NCI-H2107 treated with DMSO at 0.1 percent for 48 hours (cell line): Measurements from ENCODE around the gene CEP126.
A peak's percentile ranks its signal among the peaks of the same experiment; 100 is the strongest.
"Not testable (repeated sequence)": the region's sequence is repeated elsewhere in the genome, so short reads cannot be mapped to it uniquely, and the experiment has no call there.

Source experiments
- DNase-seq: peaks from one replicate; lab custom pipeline; 2025; ENCODE audit not compliant: unreplicated experiment; lab: John Stamatoyannopoulos, UW

The CEP126 gene

GRCh38 chr11:101923554-101923953, 8.7 kb downstream of the CEP126 start:
- no peak for DNase-seq

- no peak for DNase-seq
These were observed 14.6 kb downstream of the CEP126 start for GRCh38 chr11:101929294-101929915.

GRCh38 chr11:101931692-101932091, 16.9 kb downstream of the CEP126 start:
- DNase-seq, result peak; percentile 10

DNA sequence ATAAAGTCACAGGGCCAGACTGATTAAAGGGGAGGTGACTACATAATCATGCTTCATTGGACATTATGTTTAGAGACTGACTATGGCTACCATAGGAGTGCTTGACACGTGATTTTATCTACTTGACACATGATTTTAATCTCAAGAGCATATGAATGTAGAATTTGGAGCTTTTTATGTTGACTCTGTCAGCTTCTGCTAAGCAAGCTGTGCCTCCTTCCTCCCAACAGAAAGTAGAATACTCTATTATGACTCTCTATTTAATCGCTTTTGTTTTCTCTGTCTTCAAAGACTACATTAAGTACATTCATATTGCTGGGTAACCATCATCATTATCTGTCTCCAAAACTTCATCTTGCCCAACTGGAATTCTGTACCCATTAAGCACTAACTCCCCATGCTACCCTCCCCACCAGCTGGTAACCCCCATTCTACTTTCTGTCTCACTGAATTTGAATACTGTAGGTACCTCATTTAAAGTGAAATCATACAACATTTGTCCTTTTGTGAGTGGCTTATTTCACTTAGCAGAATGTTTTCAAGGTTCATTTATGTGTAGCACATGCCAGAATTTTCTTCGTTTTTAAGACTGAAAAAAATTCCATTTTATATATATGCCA, 26.2 kb downstream of the CEP126 start:
- DNase-seq, result no peak

GRCh38 chr11:101944923-101945322, 30.1 kb downstream of the CEP126 start:
- no peak for DNase-seq

GRCh38 chr11:101945448-101945847, 30.6 kb downstream of the CEP126 start:
- no peak for DNase-seq

DNA sequence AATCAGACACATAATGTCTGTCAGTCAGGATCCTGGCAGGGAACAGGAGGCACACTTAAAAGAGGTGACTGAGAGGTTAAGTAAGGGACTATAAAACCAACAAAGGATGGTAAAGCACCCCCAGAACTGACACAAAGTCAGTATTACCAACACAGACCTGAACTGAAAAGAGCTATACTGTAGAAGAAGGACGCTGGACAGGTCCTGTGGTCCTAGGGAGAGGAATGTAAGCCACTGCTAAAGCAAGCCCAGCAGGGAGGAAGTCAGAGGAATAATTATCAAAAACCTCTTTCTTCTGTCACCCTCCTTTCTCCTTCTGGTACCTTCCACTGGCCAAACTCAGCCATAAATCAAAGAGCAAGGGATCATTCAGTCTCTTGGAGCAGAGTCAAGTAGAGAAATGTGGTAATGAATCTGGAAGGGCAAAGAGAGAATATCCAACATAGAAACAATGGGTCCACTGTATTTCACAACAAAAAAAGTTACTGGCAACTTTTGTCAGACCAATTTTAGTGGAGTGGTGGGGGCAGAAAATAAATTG, 34.9 kb downstream of the CEP126 start:
- no peak for DNase-seq

DNA sequence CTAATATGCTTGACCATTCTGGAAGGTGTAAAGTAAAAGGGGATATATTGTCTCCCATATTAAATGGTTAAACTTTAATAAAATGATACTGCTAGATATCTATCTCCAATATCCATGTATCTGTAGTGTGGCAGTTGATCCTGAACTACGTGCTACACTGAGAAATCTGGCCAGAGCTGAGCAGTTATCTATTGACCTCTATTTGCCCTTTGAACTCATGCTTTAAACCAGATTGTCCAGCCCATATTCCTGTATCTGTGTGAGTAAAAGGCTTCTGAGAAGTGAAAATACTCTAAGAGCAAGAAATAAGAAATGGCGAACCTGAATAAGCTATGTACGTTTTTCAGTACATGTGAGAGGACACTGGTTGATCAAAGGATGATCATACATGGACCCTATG, 40.5 kb downstream of the CEP126 start:
- no peak for DNase-seq

- no peak for DNase-seq
These were observed 40.9 kb downstream of the CEP126 start for GRCh38 chr11:101955701-101956100.

DNA sequence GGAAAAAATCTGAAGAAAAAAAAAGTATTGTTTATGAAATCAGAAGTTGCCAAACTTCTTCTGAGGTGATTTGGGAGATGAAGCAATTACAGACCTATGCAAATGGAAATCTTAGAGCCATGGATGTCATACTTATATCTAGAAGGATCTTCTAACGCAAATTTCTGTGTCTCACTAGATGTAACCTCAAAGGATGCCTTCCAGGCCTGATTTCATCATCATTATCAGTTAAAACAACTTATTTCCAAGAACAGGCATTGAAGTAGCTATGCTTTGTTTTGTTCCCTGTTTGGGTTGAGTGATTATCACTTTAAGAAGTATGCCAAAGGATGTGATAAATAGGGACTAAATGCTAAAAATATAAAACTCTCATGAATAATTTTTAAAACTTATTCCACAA, 45.4 kb downstream of the CEP126 start:
- DNase-seq, result no peak

- DNase-seq, result not testable (repeated sequence)
These were observed 49.4 kb downstream of the CEP126 start for GRCh38 chr11:101964200-101964599.

- no peak for DNase-seq
These were observed 59.4 kb downstream of the CEP126 start for GRCh38 chr11:101974255-101974654.

- DNase-seq, result no peak
These were observed 60.0 kb downstream of the CEP126 start for GRCh38 chr11:101974771-101975170.

- no peak for DNase-seq
These were observed 60.9 kb downstream of the CEP126 start for GRCh38 chr11:101975734-101976133.

DNA sequence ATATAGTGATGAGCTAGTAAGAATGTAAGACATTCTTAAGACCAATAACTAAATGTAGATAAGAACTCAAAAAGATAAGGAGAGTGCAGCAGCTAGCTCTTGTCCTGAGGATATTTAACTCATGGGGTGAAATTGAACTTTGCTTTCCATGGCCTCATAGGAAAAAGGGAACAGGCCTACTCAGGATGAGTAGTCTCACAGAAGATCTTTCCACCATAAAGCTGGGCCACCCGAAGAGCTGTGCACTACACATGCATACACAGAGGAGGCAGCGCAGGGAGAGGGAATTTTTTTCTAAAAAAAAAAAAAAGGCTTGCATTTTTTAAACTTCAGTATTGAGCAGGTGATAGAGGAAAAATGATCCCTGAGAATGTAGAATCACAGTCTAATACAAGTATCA, 72.6 kb downstream of the CEP126 start:
- DNase-seq, result no peak

GRCh38 chr11:101993172-101993571, 78.4 kb downstream of the CEP126 start:
- no peak for DNase-seq

- DNase-seq, result not testable (repeated sequence)
These were observed 79.3 kb downstream of the CEP126 start for GRCh38 chr11:101994052-101994469.

- no peak for DNase-seq
These were observed 81.3 kb downstream of the CEP126 start for GRCh38 chr11:101996111-101996510.

GRCh38 chr11:102001657-102002338, 87.0 kb downstream of the CEP126 start:
- no peak for DNase-seq

DNA sequence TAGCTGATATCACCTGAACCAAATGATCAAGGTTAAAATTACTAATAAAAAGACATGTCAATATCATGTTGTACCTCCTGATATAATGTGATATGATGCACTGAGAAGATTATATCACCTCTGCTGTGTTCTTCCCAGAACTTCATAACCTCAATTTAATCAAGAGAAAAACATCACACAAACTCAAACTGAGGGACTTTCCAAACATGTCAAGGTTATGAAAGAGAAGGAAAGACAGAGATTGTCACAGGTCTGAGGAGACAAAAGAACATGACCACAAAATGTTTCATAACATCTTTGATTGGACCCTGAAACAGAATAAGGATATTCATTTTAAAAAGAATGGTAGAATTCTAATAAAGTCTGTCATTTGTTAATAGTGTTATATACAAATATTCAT, 89.4 kb downstream of the CEP126 start:
- no peak for DNase-seq

GRCh38 chr11:102005306-102005705, 90.5 kb downstream of the CEP126 start:
- no peak for DNase-seq
